ENCODE measurements around the gene FZD1. TPM values are rescaled to one million over a fixed set of nuclear protein-coding genes. Genes with fewer than 3 reads are reported as not detected.

FZD1 gene
- polyA plus RNA-seq (ENCODE audit: insufficient read length) = 11.8 TPM

- DNase-seq = peak; percentile 99
These were observed at the start of gene FZD1 for GRCh38 chr7:91264046-91264923. Gene FZD1 (plus strand): TSS chr7:91264433. CDS start chr7:91264881, 448 bp downstream.

- no peak for DNase-seq
These were observed 37.8 kb upstream of the FZD1 start for GRCh38 chr7:91226411-91226810.

GRCh38 chr7:91228327-91228726, 35.9 kb upstream of the FZD1 start:
- no peak for DNase-seq

- DNase-seq = no peak
These were observed 35.2 kb upstream of the FZD1 start for GRCh38 chr7:91228927-91229558.

GRCh38 chr7:91230100-91230499, 34.1 kb upstream of the FZD1 start:
- DNase-seq = no peak

GRCh38 chr7:91230503-91230902, 33.7 kb upstream of the FZD1 start:
- no peak for DNase-seq

- DNase-seq = no peak
These were observed 31.0 kb upstream of the FZD1 start for GRCh38 chr7:91233212-91233611.

GRCh38 chr7:91235211-91235832, 28.9 kb upstream of the FZD1 start:
- DNase-seq = no peak

GRCh38 chr7:91239171-91239604, 25.0 kb upstream of the FZD1 start:
- peak; percentile 56 for DNase-seq

GRCh38 chr7:91239772-91240171, 24.5 kb upstream of the FZD1 start:
- no peak for DNase-seq

GRCh38 chr7:91240376-91240941, 23.8 kb upstream of the FZD1 start:
- peak; percentile 83 for DNase-seq

GRCh38 chr7:91242097-91242844, 22.0 kb upstream of the FZD1 start:
- no peak for DNase-seq

GRCh38 chr7:91243591-91244301, 20.5 kb upstream of the FZD1 start:
- DNase-seq = no peak

GRCh38 chr7:91247500-91247899, 16.7 kb upstream of the FZD1 start:
- no peak for DNase-seq

GRCh38 chr7:91248996-91249395, 15.2 kb upstream of the FZD1 start:
- no peak for DNase-seq

GRCh38 chr7:91249506-91250233, 14.6 kb upstream of the FZD1 start:
- no peak for DNase-seq

- no peak for DNase-seq
These were observed 13.5 kb upstream of the FZD1 start for GRCh38 chr7:91250706-91251105.

GRCh38 chr7:91251877-91252276, 12.4 kb upstream of the FZD1 start:
- no peak for DNase-seq

GRCh38 chr7:91263384-91264045, 718 bp upstream of the FZD1 start:
- DNase-seq = peak; percentile 63
